Endothelial cell (in vitro differentiated cells): ENCODE data around the gene KLF3. TPM values are rescaled to one million over a fixed set of nuclear protein-coding genes. Genes with fewer than 3 reads are reported as not detected.

ENCODE experiments used
- DNase-seq: peaks from one replicate; pipeline ENCODE4 v3.0.0; 2021; ENCODE audit warnings: low spot score
- H3K27ac Mint-ChIP-seq: one replicate; pipeline ENCODE4 v1.8.0; 2021; ENCODE audit warnings: mixed read lengths, inconsistent platforms; ENCODE audit not compliant: unreplicated experiment
- H3K27me3 Mint-ChIP-seq: one replicate; pipeline ENCODE4 v1.8.0; 2021; ENCODE audit warnings: mild to moderate bottlenecking, moderate library complexity, mixed read lengths, inconsistent platforms; ENCODE audit not compliant: unreplicated experiment
- H3K36me3 Mint-ChIP-seq: one replicate; pipeline ENCODE4 v1.8.0; 2021; ENCODE audit warnings: mild to moderate bottlenecking, low read depth, mixed read lengths, inconsistent platforms; ENCODE audit not compliant: unreplicated experiment
- H3K4me1 Mint-ChIP-seq: one replicate; pipeline ENCODE4 v1.8.0; 2021; ENCODE audit warnings: mild to moderate bottlenecking, mixed read lengths, inconsistent platforms; ENCODE audit not compliant: unreplicated experiment
- H3K4me3 Mint-ChIP-seq: one replicate; pipeline ENCODE4 v1.8.0; 2021; ENCODE audit warnings: mild to moderate bottlenecking, mixed read lengths, inconsistent platforms; ENCODE audit not compliant: unreplicated experiment
- H3K9me3 Mint-ChIP-seq: one replicate; pipeline ENCODE4 v1.8.0; 2021; ENCODE audit warnings: mixed read lengths, inconsistent platforms; ENCODE audit not compliant: unreplicated experiment
- CTCF ChIP-seq: fragments of 200-600 bp; sonication (generic); IDR thresholded peaks from one replicate; pipeline ENCODE4 v1.5.0; 2021; ENCODE audit warnings: antibody characterized with exemption; ENCODE audit not compliant: unreplicated experiment
- total RNA-seq: library from RNA; stranded (reverse); fragmentation: NEBNext Ultra II Directional; extraction: Animal tissue kit (Norgen Biotek cat#: 25700); gene quantifications from one replicate; pipeline ENCODE4 v1.2.1, GENCODE V29; 2021; ENCODE audit not compliant: unreplicated experiment

Gene KLF3
- total RNA-seq, 1 donor from 2014 or later: 73.4 TPM

- peaks cover 61% of the 10 kb centered on the region for H3K4me1 Mint-ChIP-seq
- peak; percentile 95 for TF ChIP-seq CTCF
- H3K27me3 Mint-ChIP-seq: peaks cover 3% of the 10 kb centered on the region
- H3K9me3 Mint-ChIP-seq: no peaks in the 10 kb centered on the region
- DNase-seq: peak; percentile 83
- peak overlapping the region; percentile 91 for H3K27ac Mint-ChIP-seq
- H3K36me3 Mint-ChIP-seq: peaks cover 25% of the 10 kb centered on the region
- H3K4me3 Mint-ChIP-seq: no peak overlapping the region
These were observed 11.4 kb downstream of the KLF3 start for GRCh38 chr4:38675146-38676121.

- Mint-ChIP-seq H3K4me1 (peaks cover 46% of the 10 kb centered on the region), H3K4me3 (no peak overlapping the region)
These were observed 13.0 kb downstream of the KLF3 start for GRCh38 chr4:38676986-38677385.

GRCh38 chr4:38677441-38677840 lies 13.4 kb downstream of the KLF3 start:
- Mint-ChIP-seq H3K4me3 (no peak overlapping the region), H3K4me1 (peaks cover 42% of the 10 kb centered on the region), H3K36me3 (peaks cover 26% of the 10 kb centered on the region), H3K27ac (peak overlapping the region; percentile 21), H3K9me3 (no peaks in the 10 kb centered on the region), H3K27me3 (peaks cover 2% of the 10 kb centered on the region)
- no peak for TF ChIP-seq CTCF
- DNase-seq: no peak

More at GRCh38 chr4:38676986-38677385, 13.0 kb downstream of the KLF3 start:
- Mint-ChIP-seq H3K36me3 (peaks cover 26% of the 10 kb centered on the region), H3K9me3 (no peaks in the 10 kb centered on the region), H3K27me3 (peaks cover 3% of the 10 kb centered on the region), H3K27ac (no peak overlapping the region)
- DNase-seq: no peak
- no peak for TF ChIP-seq CTCF

GRCh38 chr4:38678078-38678477 lies 14.1 kb downstream of the KLF3 start:
- H3K4me3 Mint-ChIP-seq: no peak overlapping the region
- no peak overlapping the region for H3K27ac Mint-ChIP-seq
- DNase-seq: no peak

More at GRCh38 chr4:38678078-38678477, 14.1 kb downstream of the KLF3 start:
- H3K9me3 Mint-ChIP-seq: no peaks in the 10 kb centered on the region
- H3K36me3 Mint-ChIP-seq: peaks cover 26% of the 10 kb centered on the region
- TF ChIP-seq CTCF: no peak
- H3K27me3 Mint-ChIP-seq: no peaks in the 10 kb centered on the region
- peaks cover 35% of the 10 kb centered on the region for H3K4me1 Mint-ChIP-seq
